Cardiac muscle cell (in vitro differentiated cells and primary cell): ENCODE data around the gene MED13L. TPM values are rescaled to one million over a fixed set of nuclear protein-coding genes. Genes with fewer than 3 reads are reported as not detected.

Experiments
- DNase-seq, 2 donors: peaks; one replicate each; pipeline versions ENCODE4 v3.0.0 to v3.0.0-alpha.2; 2010 to 2017; ENCODE audit warnings: low read depth in 1 of 2, low spot score in 1 of 2
- H3K27ac ChIP-seq: fragments of 200-600 bp; sonication (generic); 2 replicates; pipeline ENCODE4 v1.5.1; 2016
- H3K27me3 ChIP-seq: fragments of 200-600 bp; sonication (generic); 2 replicates; pipeline ENCODE4 v1.6.0; 2016; ENCODE audit warnings: control low read depth
- H3K36me3 ChIP-seq: fragments of 200-600 bp; sonication (generic); 2 replicates; pipeline ENCODE4 v1.5.1; 2016; ENCODE audit warnings: control low read depth
- H3K4me1 ChIP-seq: fragments of 200-600 bp; sonication (generic); 2 replicates; pipeline ENCODE4 v1.8.1; 2017; ENCODE audit warnings: low read depth, mild to moderate bottlenecking, mixed run types
- H3K4me3 ChIP-seq: fragments of 200-600 bp; sonication (generic); 2 replicates; pipeline ENCODE4 v1.5.1; 2016; ENCODE audit warnings: mild to moderate bottlenecking
- H3K9me3 ChIP-seq: fragments of 200-600 bp; sonication (generic); 2 replicates; pipeline ENCODE4 v1.5.1; 2017; ENCODE audit warnings: low read depth, mild to moderate bottlenecking, control low read depth
- polyA plus RNA-seq: library from polyadenylated mRNA; unstranded; fragments of >200 nt; fragmentation: Nextera tagmentation; extraction: Ambion mirVana; gene quantifications from 2 replicates; pipeline ENCODE4 v1.2.1, GENCODE V29; 2016
- total RNA-seq: library from RNA; depleted of rRNA; stranded (reverse); fragments of >200 nt; gene quantifications from 2 replicates; pipeline ENCODE4 v1.2.3, GENCODE V29; 2016
- TF ChIP-seq, protein P1 (sequence below): IDR thresholded peaks from 2 replicates; pipeline ENCODE4 v1.5.1; 2012; ENCODE audit warnings: low read depth, mild to moderate bottlenecking, low read length

Gene MED13L
- total and polyA plus RNA-seq, 2 experiments from 2014 or later: 31.3 to 94.3 TPM

DNA sequence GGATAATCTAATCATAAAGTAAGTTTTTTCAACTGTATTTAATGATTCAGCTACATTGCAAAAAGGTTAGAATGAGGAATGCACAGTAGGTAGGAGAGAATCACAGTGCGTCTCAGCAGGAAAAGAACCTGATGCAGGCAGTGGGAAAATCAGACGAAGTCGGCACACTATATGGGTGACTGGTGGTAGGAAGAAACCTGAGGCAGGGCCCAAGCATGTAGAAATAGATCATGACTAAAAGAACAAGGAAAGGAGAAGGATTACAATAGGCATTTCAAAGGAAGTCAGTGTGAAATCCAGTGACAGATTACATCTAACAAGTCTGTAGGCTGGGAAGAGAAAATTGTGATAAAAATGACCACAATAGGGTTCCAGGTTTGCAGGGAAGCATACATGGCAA, 267.0 kb downstream of the MED13L start:
- H3K27ac ChIP-seq: no peak overlapping the region
- no peaks in the 10 kb centered on the region for H3K27me3 ChIP-seq
- H3K36me3 ChIP-seq: peaks cover 50% of the 10 kb centered on the region
- no peaks in the 10 kb centered on the region for H3K9me3 ChIP-seq
- no peak overlapping the region for H3K4me3 ChIP-seq
- DNase-seq: no peak
- TF ChIP-seq, protein P1, sequence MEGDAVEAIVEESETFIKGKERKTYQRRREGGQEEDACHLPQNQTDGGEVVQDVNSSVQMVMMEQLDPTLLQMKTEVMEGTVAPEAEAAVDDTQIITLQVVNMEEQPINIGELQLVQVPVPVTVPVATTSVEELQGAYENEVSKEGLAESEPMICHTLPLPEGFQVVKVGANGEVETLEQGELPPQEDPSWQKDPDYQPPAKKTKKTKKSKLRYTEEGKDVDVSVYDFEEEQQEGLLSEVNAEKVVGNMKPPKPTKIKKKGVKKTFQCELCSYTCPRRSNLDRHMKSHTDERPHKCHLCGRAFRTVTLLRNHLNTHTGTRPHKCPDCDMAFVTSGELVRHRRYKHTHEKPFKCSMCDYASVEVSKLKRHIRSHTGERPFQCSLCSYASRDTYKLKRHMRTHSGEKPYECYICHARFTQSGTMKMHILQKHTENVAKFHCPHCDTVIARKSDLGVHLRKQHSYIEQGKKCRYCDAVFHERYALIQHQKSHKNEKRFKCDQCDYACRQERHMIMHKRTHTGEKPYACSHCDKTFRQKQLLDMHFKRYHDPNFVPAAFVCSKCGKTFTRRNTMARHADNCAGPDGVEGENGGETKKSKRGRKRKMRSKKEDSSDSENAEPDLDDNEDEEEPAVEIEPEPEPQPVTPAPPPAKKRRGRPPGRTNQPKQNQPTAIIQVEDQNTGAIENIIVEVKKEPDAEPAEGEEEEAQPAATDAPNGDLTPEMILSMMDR: no peak
- no peaks in the 10 kb centered on the region for H3K4me1 ChIP-seq

GRCh38 chr12:116009805-116010204, 267.7 kb downstream of the MED13L start:
- Histone ChIP-seq H3K36me3 (peaks cover 52% of the 10 kb centered on the region), H3K9me3 (no peaks in the 10 kb centered on the region), H3K4me3 (no peak overlapping the region), H3K27me3 (no peaks in the 10 kb centered on the region), H3K4me1 (no peaks in the 10 kb centered on the region), H3K27ac (no peak overlapping the region)
- DNase-seq: no peak
- TF ChIP-seq, protein P1: peak; percentile 34

DNA sequence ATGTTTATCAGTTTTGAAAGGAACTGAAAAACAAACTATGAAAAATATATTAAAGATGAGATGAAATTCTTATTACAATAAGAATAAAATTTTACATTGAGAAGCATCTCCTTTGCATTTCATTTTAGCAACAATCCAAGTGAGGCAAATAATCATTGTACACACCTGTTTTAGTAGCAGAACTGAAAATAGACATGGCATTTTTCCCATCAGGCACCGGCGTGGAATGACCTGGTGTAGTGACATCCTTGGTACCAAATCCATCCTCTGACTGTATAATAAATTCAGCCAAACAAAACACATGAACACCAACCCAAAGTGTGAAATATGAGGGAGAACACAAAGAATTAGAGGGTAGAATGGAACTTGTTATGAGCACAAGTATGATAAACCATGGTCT, 271.4 kb downstream of the MED13L start:
- H3K27me3 ChIP-seq: no peaks in the 10 kb centered on the region
- no peaks in the 10 kb centered on the region for H3K4me1 ChIP-seq
- no peak overlapping the region for H3K4me3 ChIP-seq
- H3K9me3 ChIP-seq: no peaks in the 10 kb centered on the region
- TF ChIP-seq, protein P1: no peak
- H3K36me3 ChIP-seq: peaks cover 55% of the 10 kb centered on the region
- no peak for DNase-seq
- no peak overlapping the region for H3K27ac ChIP-seq

DNA sequence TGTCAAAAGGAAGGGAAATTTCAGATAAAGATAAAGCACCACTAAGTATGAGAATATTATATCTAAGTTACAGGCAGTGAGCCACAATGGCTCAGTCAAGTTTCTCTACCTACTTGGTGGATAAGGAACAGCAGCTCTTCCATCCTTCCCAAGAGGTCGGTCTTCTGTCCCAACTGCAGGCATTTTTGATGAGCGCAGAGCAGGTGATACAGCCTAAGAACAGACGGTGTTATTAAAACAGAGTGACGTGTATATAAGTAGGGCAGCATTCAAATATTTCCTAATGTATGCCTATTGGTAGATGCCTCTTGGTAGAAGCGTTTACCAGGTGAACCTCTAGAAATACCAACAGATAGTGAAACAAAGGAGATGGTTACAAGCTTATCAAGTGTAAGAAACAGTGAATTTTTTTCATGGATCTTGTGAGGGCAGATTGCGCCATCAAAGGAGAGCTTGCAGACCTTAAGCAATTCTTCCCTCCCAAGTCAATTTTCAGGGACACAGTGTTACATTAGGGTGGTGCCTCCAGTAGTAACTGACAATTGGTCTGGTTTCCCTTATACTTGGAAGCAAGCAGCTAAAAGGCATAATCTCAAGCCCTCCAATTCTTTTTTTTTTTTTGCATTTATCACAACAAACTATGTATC, 274.5 kb downstream of the MED13L start:
- Histone ChIP-seq H3K4me3 (no peak overlapping the region), H3K27ac (no peak overlapping the region), H3K9me3 (no peaks in the 10 kb centered on the region), H3K36me3 (peaks cover 40% of the 10 kb centered on the region), H3K27me3 (no peaks in the 10 kb centered on the region), H3K4me1 (peaks cover 7% of the 10 kb centered on the region)
- DNase-seq: peak in 1 of 2 donors; percentile 63
- TF ChIP-seq, protein P1: no peak

GRCh38 chr12:116000252-116000651, 277.2 kb downstream of the MED13L start:
- peak overlapping the region; percentile 22 for H3K27ac ChIP-seq
- H3K4me3 ChIP-seq: no peak overlapping the region
- DNase-seq: no peak
- H3K36me3 ChIP-seq: peaks cover 34% of the 10 kb centered on the region
- H3K9me3 ChIP-seq: no peaks in the 10 kb centered on the region
- peaks cover 7% of the 10 kb centered on the region for H3K4me1 ChIP-seq
- no peaks in the 10 kb centered on the region for H3K27me3 ChIP-seq
- TF ChIP-seq, protein P1: no peak
